ENCODE data around the gene ARHGAP21. TPM values are rescaled to one million over a fixed set of nuclear protein-coding genes. Genes with fewer than 3 reads are reported as not detected.
"Not testable (repeated sequence)": the region's sequence is repeated elsewhere in the genome, so short reads cannot be mapped to it uniquely, and the experiment has no call there.

The ARHGAP21 gene
- total and polyA plus RNA-seq, 2 donors from 2014 or later, result 12.7 to 74.3 TPM

DNA sequence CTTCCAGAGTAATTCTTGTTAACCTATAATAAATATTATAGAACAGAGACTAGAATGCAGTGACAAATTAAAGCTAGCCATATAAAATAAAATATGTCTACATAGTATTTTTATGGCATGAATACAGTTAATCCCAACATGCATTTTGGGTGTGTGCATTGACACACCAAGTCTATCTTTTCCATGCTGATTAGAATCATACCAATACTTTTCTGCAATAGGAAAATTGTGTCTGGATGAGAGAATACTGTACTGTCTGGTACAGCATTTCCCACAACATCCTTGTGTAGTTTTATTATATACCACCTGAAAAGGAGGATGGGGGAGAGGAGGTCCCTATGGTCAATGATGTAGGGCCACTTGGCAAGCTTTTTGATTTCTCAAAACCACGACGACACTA, 100.3 kb downstream of the ARHGAP21 start:
- intact Hi-C loops (cut with DNase I), result no loop called here
- Histone ChIP-seq H3K4me3 (ENCODE audit: low read length in 3 of 3) (no peak overlapping the region), H3K27ac (ENCODE audit: low read depth in 2 of 2, low read length in 2 of 2) (no peak overlapping the region), H3K27me3 (ENCODE audit: control insufficient read depth, insufficient read depth, low read length) (no peaks in the 10 kb centered on the region), H3K9me3 (ENCODE audit: control insufficient read depth in 2 of 3, insufficient read depth in 1 of 3, low read length in 3 of 3) (no peaks in the 10 kb centered on the region), H3K9ac (ENCODE audit: low read length in 3 of 3) (no peak overlapping the region), H3K36me3 (ENCODE audit: control insufficient read depth in 2 of 3, insufficient read depth in 3 of 3, low read length in 3 of 3) (peaks cover 0 to 3% (median 2%) of the 10 kb centered on the region in 3 donors), H3K4me1 (ENCODE audit: control insufficient read depth in 2 of 3, insufficient read depth in 2 of 3, low read depth in 1 of 3, low read length in 3 of 3) (no peaks in the 10 kb centered on the region)
- no peak for DNase-seq
- TF ChIP-seq, protein P1, sequence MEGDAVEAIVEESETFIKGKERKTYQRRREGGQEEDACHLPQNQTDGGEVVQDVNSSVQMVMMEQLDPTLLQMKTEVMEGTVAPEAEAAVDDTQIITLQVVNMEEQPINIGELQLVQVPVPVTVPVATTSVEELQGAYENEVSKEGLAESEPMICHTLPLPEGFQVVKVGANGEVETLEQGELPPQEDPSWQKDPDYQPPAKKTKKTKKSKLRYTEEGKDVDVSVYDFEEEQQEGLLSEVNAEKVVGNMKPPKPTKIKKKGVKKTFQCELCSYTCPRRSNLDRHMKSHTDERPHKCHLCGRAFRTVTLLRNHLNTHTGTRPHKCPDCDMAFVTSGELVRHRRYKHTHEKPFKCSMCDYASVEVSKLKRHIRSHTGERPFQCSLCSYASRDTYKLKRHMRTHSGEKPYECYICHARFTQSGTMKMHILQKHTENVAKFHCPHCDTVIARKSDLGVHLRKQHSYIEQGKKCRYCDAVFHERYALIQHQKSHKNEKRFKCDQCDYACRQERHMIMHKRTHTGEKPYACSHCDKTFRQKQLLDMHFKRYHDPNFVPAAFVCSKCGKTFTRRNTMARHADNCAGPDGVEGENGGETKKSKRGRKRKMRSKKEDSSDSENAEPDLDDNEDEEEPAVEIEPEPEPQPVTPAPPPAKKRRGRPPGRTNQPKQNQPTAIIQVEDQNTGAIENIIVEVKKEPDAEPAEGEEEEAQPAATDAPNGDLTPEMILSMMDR (IDR thresholded peaks at IDR 0.05; ENCODE audit: borderline replicate concordance, extremely low read depth, insufficient read depth), result no peak
- no peak for FAIRE-seq

DNA sequence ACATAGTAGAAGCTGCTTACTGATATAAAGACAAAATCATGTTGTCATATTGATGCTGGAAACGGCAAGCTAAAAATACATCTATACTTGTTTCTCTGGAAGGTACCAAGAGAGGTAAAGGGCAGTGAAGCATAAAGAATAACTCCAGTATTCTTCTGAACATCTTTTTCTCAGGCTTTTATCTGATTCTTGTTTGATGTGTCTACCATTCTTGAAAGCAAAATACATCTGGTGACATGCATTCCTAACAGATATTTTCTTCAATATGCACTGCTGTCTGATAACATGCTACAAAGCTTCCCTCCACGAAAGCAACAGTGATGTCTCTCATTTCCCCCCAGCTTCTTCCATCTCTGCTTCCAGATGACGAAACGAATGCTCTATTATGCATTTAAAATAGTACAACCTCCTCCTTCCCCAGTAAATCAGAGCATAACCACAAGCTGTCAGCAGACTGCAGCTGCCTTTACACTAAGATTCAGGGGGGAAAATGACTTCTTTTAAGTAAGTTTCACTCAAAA, 100.8 kb downstream of the ARHGAP21 start:
- TF ChIP-seq, protein P1 (IDR thresholded peaks at IDR 0.05; ENCODE audit: borderline replicate concordance, extremely low read depth, insufficient read depth), result no peak
- Histone ChIP-seq H3K4me3 (ENCODE audit: low read length in 3 of 3) (no peak overlapping the region), H3K9ac (ENCODE audit: low read length in 3 of 3) (no peak overlapping the region), H3K27me3 (ENCODE audit: control insufficient read depth, insufficient read depth, low read length) (no peaks in the 10 kb centered on the region), H3K9me3 (ENCODE audit: control insufficient read depth in 2 of 3, insufficient read depth in 1 of 3, low read length in 3 of 3) (no peaks in the 10 kb centered on the region), H3K36me3 (ENCODE audit: control insufficient read depth in 2 of 3, insufficient read depth in 3 of 3, low read length in 3 of 3) (peaks cover 0 to 3% (median 2%) of the 10 kb centered on the region in 3 donors), H3K27ac (ENCODE audit: low read depth in 2 of 2, low read length in 2 of 2) (no peak overlapping the region), H3K4me1 (ENCODE audit: control insufficient read depth in 2 of 3, insufficient read depth in 2 of 3, low read depth in 1 of 3, low read length in 3 of 3) (no peaks in the 10 kb centered on the region)
- intact Hi-C loops (cut with DNase I), result no loop called here
- DNase-seq, result peak in 1 of 5 donors; percentile 14
- no peak for FAIRE-seq

DNA sequence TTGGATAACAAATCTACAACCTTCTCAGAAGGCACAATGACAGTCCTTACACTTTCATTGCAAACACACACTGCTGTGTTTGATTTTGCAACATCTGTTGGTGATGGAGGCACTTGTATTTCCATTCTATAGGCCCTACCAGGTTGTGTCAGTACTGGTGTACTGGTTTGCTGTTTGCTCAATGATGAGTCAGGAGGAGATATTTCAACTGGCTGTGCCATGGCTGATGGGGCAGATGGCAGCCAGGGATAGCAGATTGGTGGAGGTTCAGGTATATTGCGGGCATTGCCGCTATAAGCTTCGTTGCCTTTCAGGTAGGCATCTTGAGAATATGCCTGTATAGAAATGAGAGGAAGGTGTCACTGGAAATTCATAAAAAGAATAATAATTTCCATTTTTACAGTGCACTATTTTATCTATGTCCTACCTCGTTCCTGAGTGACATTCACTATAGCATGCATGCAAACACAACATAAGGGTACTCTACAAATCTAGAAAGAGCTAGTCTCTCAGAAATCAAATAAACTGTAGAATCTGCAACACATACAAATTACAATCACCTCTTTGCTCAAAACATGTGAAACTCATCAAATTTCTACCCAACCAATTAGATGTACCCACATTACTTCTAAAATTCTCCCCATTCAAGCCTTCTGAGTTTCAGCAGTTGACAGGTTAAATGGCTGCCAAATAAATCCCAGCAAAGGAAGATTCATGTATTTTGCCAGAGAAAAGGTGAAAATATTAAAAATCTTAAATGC, 102.5 kb downstream of the ARHGAP21 start:
- H3K4me1 ChIP-seq (ENCODE audit: control insufficient read depth in 2 of 3, insufficient read depth in 2 of 3, low read depth in 1 of 3, low read length in 3 of 3); H3K27me3 ChIP-seq (ENCODE audit: control insufficient read depth, insufficient read depth, low read length); H3K27ac ChIP-seq (ENCODE audit: low read depth in 2 of 2, low read length in 2 of 2); DNase-seq; FAIRE-seq; H3K9me3 ChIP-seq (ENCODE audit: control insufficient read depth in 2 of 3, insufficient read depth in 1 of 3, low read length in 3 of 3); H3K9ac ChIP-seq (ENCODE audit: low read length in 3 of 3); intact Hi-C loops (cut with DNase I); H3K36me3 ChIP-seq (ENCODE audit: control insufficient read depth in 2 of 3, insufficient read depth in 3 of 3, low read length in 3 of 3); H3K4me3 ChIP-seq (ENCODE audit: low read length in 3 of 3): not testable (repeated sequence)

DNA sequence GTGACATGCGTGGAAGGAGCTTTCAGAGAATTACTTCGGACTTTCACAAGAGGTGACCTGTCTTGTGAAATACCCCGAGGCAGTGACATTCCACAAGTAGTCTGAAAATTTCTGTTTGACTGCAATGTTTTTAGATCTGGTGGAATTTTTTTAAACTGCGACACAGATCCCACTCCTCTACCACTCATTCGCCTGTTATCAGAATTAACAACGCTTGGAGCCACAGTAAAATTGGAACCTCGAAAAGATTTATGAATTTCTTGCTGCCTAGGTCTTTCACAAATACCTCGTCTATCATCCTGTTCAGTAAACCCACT, 103.7 kb downstream of the ARHGAP21 start:
- not testable (repeated sequence) for FAIRE-seq; H3K36me3 ChIP-seq (ENCODE audit: control insufficient read depth in 2 of 3, insufficient read depth in 3 of 3, low read length in 3 of 3)

DNA sequence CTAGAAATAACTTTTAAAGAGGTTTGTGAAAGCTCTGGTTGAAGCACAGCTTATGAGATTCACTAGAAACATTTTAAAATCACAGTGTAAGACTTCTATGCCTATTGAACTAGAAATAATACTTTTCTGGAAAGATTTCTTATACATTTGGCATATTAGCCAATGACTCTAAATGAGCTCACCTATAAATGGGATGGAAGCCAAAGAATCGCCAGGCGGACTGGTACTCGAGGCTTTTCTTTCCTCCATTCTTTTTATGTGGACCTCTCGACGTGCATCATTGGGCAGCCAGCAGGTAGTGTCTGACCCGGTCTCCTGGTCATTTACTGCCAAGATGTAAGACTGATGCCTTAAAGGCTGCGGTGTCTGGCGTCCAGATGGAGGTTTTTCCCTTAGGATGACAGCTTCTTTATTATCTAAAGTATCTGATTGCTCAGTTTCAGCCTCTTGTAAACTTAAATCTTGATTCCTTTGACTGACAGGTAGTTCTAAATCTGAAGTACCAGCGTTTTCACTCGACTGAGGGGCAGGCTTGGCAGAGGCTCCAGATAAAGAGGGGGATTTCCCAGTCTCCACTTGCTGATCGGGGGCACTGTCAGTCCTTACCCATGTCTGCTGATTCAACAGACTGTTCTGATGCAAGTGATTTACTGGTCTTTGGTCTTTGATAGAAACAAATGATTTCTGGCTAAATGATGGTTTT, 104.2 kb downstream of the ARHGAP21 start:
- H3K27me3 ChIP-seq (ENCODE audit: control insufficient read depth, insufficient read depth, low read length); H3K36me3 ChIP-seq (ENCODE audit: control insufficient read depth in 2 of 3, insufficient read depth in 3 of 3, low read length in 3 of 3); H3K27ac ChIP-seq (ENCODE audit: low read depth in 2 of 2, low read length in 2 of 2); H3K9me3 ChIP-seq (ENCODE audit: control insufficient read depth in 2 of 3, insufficient read depth in 1 of 3, low read length in 3 of 3); H3K4me3 ChIP-seq (ENCODE audit: low read length in 3 of 3); intact Hi-C loops (cut with DNase I); H3K4me1 ChIP-seq (ENCODE audit: control insufficient read depth in 2 of 3, insufficient read depth in 2 of 3, low read depth in 1 of 3, low read length in 3 of 3); H3K9ac ChIP-seq (ENCODE audit: low read length in 3 of 3); FAIRE-seq: not testable (repeated sequence)
- peak in 2 of 5 donors; percentile 24 to 33 for DNase-seq

More for the DNA sequence above, 103.7 kb downstream of the ARHGAP21 start:
- H3K9ac ChIP-seq (ENCODE audit: low read length in 3 of 3); H3K9me3 ChIP-seq (ENCODE audit: control insufficient read depth in 2 of 3, insufficient read depth in 1 of 3, low read length in 3 of 3); H3K27ac ChIP-seq (ENCODE audit: low read depth in 2 of 2, low read length in 2 of 2); H3K4me1 ChIP-seq (ENCODE audit: control insufficient read depth in 2 of 3, insufficient read depth in 2 of 3, low read depth in 1 of 3, low read length in 3 of 3); DNase-seq; H3K4me3 ChIP-seq (ENCODE audit: low read length in 3 of 3); H3K27me3 ChIP-seq (ENCODE audit: control insufficient read depth, insufficient read depth, low read length); intact Hi-C loops (cut with DNase I): not testable (repeated sequence)

Measured in kidney (tissue), 14 donors.